Left forelimb (tissue), 1 donor: ENCODE measurements around the gene KLLN.
"Not testable (repeated sequence)": the region's sequence is repeated elsewhere in the genome, so short reads cannot be mapped to it uniquely, and the experiment has no call there.

ENCODE experiments used
- DNase-seq: peaks from one replicate; pipeline ENCODE4 v3.0.0-alpha.2; 2018; ENCODE audit warnings: low spot score

KLLN gene, protein sequence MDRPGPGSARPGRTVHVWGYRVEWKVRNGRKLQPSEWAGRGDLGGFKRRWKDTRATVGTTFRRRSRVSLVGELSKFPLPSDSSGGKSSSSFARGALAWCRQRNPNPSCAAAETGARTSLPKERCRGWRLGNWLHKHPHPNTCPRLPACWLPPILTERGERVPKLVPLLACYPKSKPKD

DNA sequence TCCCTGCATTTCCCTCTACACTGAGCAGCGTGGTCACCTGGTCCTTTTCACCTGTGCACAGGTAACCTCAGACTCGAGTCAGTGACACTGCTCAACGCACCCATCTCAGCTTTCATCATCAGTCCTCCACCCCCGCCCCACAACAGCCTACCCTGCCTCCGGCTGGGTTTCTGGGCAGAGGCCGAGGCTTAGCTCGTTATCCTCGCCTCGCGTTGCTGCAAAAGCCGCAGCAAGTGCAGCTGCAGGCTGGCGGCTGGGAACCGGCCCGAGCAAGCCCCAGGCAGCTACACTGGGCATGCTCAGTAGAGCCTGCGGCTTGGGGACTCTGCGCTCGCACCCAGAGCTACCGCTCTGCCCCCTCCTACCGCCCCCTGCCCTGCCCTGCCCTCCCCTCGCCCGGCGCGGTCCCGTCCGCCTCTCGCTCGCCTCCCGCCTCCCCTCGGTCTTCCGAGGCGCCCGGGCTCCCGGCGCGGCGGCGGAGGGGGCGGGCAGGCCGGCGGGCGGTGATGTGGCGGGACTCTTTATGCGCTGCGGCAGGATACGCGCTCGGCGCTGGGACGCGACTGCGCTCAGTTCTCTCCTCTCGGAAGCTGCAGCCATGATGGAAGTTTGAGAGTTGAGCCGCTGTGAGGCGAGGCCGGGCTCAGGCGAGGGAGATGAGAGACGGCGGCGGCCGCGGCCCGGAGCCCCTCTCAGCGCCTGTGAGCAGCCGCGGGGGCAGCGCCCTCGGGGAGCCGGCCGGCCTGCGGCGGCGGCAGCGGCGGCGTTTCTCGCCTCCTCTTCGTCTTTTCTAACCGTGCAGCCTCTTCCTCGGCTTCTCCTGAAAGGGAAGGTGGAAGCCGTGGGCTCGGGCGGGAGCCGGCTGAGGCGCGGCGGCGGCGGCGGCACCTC lies at the start of gene KLLN, which contains the start of gene PTEN:
KLLN (minus strand) TSS at position 481 of the 891 bp plus-strand sequence. CDS start 1,046 bp downstream, outside the sequence.
PTEN (plus strand) TSS at position 573 of the 891 bp plus-strand sequence. CDS start 845 bp downstream, outside the sequence.
- peak; percentile 96 for DNase-seq

DNA sequence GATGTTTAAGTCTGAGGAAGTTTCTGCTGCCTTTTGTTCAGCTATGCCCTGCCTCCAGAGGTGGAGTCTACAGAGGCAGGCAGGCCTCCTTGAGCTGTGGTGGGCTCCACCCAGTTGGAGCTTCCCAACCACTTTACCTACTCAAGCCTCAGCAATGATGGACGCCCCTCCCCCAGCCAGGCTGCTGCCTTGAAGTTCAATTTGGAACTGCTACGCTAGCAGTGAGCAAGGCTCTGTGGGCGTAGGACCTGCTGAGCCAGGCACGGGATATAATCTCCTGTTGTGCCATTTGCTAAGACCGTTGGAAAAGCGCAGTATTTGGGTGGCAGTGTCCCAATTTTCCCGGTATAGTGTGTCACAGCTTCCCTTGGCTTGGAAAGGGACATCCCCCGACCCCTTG lies 40.1 kb upstream of the KLLN start:
- DNase-seq, result not testable (repeated sequence)

DNA sequence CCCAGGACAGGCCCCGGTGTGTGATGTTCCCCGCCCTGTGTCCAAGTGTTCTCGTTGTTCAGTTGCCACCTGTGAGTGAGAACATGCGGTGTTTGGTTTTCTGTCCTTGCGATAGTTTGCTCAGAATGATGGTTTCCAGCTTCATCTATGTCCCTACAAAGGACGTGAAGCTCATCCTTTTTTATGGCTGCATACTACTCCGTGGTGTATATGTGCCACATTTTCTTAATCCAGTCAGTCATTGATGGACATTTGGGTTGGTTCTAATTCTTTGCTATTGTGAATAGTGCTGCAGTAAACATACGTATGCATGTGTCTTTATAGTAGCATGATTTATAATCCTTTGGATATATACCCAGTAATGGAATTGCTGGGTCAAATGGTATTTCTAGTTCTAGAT lies 34.6 kb upstream of the KLLN start:
- DNase-seq, result not testable (repeated sequence)

DNA sequence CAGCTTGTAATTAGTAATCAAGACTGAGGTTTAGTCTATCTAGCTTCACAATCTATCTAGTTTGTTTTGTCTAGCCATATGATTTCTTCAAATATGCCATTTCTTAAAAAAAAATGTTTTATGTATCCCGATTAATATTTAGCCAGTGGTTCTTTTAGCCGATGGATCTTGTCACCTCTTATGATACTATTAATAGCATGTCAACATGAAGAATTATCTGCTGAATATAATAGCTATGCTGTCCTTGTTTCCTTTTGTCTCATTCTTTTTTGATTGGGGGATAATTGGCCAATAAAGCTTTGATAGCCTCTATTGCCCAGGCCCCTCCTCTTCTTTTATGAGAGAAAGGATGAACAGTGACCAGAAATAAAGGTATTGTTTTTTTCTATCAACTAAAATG lies 32.9 kb upstream of the KLLN start:
- no peak for DNase-seq

DNA sequence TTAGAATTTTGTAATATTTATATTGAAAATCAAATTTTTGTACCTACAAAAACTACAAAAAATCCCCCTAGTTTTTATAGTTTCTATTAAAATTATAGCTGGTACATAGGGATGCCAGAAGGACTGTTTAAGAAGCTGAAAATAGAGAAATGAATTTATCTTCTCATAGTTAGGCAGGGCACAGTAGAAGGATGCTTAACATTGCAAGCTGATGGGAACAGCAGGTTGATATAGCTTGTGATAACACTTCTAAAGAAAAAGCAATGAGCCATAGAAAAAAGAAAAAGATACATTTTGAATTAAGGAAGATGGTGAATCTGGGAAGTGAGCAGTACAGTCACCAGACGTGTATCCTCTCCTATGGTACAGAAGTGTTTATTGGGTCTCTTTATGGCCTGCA lies 32.1 kb upstream of the KLLN start:
- DNase-seq, result no peak

DNA sequence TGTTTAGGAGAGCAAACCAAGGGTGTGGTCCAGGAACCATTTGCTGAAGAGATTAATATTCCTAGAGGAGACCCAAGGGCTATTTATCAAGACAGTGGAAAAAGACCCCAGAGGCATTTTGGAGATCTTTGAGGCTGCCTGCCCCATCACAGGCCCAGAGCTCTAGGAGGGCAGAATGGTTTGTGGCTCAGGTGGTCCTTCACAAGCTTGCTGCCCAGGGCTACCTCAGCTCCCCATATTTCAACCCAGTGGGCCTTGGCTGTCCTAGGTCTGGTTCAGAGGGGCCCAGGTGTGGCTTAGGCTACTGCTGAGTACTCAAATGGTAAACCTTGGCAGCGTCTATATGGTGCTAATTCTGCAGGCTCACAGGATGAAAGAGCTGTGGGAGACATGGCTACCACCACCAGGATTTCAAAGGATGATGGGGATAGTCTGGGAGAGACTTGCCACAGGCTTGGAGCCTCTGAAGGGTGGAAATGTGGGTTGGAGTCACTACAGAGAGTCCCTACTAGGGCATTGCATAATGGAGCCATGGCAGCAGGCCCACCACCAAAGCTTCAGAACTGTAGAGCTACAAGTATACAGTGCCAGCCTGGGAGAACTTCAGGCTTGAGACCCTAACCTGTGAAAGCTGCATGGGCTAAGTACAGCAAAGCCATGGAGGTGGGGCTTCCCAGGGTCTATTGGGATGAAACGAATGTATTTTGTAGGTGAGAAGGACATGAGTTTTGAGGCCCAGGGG lies 24.4 kb upstream of the KLLN start:
- no peak for DNase-seq

DNA sequence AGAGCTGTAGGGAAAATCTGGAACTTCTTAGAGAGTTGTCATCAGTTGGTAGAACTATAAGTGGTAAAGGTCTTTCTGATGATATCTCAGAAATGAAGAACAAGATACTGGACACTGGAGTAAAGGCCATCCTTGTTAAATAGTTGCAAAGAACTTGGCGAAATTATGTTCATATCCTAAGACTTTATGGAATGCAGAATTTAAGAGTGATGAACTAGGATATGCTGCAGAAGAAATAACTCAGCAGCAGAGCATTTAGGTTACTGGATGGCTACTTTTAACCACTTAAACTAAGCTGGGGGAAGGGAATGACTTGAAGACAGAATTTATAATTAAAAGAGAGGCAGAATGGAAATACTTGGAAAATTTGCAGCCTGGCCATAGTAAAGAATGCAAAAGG lies 23.8 kb upstream of the KLLN start:
- DNase-seq, result no peak

DNA sequence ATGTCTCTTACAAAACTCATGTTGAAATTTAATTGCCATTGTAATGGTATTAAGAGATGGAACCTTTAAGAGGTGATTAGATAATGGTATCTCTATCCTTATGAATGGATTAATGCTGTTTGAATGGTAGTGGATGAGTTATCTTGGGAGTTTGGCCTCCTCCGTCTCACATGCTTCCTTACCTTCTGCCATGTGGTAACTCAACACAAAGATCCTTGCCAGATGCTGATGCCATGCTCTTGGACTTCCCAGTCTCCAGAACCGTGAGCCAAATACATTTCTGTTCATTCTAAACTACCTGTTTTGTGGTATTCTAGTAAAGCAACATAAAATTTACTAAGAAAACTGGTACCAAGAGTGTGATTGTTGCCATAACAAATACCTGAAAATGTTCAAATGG lies 23.3 kb upstream of the KLLN start:
- DNase-seq, result no peak

DNA sequence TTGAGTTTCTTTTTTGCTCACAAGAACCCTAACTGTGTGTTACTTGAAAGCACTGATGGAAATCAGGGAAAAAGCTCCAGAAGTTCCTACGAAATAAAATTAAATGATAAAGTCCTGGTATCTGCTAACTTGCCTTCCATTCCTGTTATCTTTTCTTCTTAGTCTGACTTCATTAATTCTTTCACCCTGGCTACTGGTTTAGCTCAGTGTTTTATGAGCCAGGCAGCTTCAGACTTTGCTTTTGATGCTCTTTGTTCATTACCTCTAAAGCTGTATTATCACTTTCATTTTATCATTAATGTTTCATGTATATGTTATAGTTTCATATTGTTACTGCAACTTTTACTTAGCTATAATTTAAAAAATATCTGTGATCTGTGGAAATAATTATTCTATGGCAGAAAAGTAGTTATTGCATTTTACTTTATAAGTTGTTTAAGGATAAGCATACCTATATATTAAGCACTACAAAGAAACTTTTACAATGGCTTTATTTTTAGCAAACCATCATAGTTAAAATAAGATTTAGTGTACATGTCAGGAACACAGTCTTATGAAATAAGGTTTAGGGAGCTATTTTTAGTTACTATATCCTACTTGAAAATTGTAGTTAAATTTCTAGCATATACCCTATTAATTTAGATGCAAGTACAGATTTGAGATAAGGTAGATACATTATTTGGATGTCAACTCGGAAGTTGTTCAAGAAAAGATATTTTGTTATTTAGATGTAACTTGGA lies 19.4 kb upstream of the KLLN start:
- DNase-seq, result no peak

DNA sequence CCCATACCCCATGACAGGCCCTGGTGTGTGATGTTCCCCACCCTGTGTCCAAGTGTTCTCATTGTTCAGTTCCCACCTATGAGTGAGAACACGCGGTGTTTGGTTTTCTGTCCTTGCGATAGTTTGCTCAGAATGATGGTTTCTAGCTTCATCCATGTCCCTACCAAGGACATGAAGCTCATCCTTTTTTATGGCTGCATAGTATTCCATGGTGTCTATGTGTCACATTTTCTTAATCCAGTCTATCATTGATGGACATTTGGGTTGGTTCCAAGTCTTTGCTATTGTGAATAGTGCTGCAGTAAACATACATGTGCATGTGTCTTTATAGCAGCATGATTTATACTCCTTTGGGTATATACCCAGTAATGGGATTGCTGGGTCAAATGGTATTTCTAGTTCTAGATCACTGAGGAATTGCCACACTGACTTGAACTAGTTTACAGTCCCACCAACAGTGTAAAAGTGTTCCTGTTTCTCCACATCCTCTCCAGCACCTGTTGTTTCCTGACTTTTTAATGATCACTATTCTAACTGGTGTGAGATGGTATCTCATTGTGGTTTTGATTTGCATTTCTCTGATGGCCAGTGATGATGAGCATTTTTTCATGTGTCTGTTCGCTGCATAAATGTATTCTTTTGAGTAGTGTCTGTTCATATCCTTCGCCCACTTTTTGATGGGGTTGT lies 18.2 kb upstream of the KLLN start:
- not testable (repeated sequence) for DNase-seq

DNA sequence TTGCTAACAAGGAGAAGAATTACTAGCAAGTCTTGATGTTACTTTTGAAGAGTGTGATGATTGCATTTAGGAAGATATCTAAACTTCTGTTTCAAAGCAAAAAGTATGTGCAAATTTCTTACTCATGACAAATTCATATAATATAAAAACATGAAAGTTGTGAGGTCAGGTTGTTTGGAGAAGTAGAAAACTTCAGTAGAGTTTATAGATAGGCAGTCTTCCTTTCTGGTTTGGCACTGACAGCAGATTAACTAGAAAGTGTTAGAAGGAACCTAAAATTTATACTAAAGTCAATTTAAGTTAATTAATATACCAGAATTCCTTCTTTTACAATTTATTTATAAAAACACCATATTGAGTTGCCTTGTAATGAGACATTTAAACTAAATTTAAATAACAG lies 17.0 kb upstream of the KLLN start:
- DNase-seq, result no peak

DNA sequence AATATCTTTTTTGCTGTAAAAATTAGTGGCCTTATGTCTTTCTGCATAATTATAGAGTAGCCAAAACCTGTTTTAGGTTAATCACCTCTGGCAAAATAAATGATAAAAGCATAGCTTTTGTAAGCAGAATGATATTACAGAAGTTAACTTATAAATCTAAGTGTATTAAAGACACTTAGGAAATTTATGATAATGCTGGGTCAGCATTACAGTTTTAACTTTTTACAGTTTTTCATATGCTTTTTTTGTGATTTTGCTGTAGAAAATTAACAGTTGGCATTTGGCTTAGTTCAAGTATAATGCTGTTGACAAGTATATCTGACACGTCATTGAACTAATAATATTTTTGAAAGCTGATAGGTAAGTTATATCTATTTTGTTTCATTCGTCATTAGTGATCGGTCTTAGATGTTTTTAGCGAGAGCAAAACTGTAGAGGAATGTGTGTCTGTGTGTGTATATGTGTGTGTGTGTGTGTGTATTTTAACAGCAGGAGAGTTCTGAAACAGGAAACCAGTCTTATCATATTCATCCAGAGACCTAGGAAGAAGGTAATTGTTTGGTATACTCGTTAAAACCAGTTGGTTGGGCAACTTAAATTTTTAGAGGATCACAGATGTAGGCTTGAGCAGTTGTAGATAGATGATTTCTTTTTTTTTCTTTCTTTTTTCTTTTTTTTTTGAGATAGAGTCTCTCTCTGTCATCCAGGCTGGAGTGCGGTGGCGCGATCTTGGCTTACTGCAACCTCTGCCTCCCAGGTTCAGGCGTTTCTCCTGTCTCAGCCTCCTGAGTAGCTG lies 15.5 kb upstream of the KLLN start:
- DNase-seq, result no peak

DNA sequence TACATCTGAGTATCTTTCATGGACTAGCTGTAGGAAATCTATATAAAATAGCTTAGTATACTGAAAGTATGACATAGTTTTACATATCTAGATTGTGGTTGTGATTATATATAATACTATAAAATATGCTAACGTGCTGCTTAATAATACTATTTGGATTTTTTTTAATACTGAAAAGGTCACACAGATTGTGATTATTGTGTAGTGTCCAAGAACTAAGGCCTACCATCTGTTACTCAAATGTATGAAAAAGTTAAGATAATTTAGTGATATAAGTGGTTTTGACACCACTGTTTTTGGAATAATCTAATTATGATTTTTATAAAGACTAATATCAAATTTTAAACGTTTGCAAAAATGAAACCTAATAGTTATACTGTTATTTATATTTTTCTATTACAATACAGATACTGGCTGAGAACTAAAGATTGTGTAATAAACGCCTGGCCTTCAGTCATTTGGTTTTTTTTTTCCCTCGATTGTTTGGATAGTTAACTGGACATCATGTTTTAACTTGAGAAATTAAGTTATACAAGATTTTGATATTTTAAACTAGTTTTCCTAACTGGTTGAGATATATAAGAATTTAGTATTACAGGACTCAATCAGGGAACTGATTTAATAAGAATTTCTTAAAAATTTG lies 12.7 kb upstream of the KLLN start:
- DNase-seq, result no peak

DNA sequence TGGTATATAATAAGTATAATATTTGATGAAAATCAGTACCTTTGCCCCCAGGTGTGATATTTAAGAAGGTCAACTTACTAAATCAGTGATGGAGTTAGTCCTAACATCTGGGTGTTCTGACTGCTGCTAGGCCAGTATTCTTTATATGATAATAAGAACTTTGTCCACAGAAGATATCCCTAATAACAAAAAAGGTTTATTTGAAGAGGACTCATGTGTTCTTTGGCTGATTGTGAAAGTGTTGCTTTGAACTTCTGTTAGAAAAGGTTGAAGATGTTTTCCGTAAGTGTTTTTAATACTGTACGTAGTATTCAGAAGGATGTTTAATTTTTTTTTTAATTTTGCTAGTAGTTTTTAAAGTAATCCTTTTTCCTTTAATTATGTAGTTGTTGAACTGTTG lies 10.3 kb upstream of the KLLN start:
- no peak for DNase-seq

DNA sequence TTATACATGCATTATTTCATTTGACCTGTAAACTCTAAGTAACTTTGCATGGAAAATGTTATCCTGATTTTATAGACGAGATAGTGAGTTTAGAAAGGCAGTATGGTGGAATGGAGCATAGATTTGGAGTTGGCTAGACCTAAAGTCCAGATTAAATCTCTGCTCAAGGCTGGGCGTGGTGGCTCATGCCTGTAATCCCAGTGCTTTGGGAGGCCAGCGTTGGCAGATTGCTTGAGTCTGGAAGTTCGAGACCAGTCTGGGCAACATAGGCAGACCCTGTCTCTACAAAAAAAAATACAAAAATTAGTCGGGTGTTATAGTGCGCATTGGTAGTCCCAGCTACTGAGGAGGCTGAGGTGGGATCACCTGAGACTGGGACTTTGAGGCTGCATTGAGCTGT lies 9.5 kb upstream of the KLLN start:
- no peak for DNase-seq

DNA sequence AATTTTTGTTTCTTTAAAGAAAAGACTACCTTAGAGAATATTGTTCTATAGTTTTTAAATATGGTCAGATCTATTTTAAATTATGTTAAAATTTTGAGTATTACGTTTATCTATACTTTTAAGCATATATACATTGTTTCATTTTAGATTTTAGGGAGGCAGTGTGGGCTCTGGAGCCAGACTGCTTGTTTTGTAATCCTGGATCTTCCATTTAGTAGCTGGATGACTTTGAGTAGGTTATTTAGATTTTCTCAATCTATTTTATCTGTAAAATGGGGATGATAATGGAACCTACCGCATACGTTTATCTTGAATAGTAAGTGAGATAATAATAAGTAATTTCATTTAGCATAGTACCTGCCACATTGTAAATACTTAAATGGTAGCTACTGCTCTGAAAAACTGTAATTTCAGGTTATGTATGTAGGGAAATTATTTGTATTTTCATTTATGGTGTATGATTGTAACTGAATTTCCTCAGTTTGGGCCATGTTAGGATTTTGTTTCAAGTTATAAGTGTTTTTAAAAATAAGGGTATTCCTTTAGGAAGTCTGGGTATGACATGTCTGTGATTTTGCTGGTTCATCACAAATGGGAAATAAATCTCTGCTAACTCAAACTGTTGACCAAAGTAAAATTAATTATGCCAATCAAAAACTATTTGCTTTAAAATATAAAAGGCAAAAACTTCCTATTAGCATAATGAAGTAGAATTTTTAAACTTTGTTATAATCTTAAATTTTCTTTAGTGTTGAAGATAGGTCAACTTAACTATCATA lies 6.6 kb upstream of the KLLN start:
- no peak for DNase-seq

DNA sequence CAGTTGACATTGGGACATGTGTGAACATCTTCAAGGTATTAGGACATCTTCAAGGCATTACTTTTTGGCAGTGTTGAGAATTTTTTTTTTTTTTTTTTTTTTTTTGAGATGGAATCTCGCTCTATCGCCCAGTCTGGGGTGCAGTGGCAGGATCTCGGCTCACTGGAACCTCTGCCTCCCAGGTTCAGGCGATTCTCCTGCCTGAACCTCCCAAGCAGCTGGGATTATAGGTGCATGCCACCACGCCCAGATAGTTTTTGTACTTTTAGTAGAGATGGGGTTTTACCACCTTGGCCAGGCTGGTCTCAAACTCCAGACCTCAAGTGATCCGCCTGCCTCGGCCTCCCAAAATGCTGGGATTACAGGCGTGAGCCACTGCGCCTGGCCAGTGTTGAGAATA lies 5.8 kb upstream of the KLLN start:
- DNase-seq, result not testable (repeated sequence)

DNA sequence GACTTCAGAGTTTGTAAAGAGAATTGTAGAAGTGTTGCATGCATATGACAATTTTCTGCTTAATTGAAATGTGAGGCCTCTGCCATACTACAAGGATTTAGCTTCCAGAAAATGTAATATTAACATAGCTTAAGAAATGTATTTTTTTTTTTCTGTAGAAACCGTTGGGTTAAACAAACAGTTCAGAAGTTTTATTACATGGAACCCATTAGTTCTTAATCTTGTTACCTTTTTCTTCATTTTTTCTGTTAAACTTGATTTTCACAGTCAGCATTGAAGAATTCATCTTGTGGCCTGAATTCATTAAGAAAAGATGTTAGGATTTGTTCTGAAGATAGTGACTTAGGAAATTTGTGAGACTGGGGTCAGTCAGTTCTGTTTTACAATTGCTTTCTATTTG lies 4.9 kb upstream of the KLLN start:
- DNase-seq, result no peak

DNA sequence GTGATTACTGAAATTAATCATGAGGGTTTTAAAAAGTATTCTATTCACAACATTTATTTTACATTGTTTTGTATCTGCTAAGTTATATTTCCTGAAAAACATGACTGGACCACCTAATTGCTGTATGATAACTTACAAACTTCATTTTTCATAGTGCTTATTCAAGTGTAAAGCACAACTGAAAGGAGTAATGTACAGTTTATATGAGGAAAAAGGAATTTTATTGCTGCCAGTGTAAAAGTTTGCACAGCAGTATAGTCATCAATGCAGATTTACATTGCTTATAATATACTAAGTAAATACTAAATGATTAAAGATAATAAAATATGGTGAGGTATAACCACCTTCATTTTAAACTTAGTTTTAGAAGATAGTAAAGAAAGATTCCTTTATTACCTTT lies 4.1 kb upstream of the KLLN start:
- DNase-seq, result no peak
